GM04504 (cell line): Measurements from ENCODE around the gene MFGE8.

Experiments used
- DNase-seq: peaks from one replicate; pipeline ENCODE4 v3.0.0-alpha.2; 2012; ENCODE audit warnings: low read depth

MFGE8 gene

DNA sequence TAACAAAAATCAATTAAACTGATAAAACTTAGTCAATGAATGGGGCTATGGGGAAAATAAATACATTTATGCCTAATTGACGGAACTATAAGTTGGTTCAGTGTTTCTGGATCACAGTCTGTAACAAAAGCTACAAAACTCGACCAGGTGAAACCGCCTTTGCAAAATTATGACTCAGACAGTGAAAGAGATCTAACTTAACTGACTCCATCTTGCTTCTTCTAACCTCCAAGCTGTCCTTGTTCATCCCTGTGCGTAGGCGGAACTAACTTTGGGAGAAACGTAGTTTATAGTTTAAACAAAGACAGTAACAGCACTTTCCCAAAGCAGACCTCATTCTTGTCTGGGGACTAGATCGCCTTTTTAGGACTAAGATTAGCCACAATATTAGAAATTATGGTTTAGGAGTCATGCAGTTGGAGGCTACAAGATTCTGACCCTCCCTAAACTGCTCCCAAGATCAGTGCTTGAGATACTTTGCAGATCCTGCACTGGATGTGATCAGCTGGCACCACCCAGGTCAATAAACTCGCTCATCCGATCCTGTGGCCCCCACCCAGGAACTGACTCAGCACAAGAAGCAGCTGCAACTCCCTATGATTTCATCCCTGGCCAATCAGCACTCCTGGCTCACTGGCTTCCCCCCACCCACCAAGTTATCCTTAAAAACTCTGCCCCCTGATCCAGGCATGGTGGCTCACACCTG, 7.2 kb upstream of the MFGE8 start:
- DNase-seq, result peak; percentile 58

DNA sequence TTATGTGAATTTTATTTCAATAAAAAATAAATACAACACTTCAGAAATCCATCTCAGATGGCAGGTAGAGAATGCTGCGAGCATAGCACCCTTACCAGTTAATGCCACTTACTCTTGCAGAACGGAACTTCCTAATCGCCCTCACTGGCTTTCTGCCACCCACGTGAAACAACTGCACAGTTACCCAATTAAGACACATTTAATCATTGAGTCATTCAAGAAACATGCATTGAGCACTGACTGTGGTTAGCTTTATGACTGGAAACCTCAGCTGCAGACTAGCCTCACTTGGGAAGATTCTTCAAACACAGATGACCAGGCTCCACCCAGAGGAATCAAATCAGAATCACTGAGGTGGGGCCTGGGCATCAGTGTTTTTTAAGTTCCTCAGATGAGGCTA, 5.6 kb upstream of the MFGE8 start:
- DNase-seq, result peak; percentile 97

DNA sequence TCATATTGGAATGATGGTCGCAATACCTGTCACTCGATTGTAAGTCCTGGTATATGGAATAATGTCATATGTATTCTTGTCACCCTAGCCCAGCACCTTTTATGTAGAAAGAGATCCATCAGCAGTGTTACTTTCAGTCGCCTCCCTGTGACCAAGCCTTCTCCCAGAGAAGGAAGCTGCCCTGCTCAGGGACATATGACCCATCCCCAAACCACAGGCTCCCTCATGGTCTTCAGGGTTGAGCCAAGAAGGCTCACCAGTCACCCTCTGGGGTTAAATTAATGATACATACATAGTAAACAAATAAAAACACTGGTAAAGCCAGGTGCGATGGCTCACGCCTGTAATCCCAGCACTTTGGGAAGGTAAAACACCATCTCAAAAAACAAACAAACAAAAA, 4.6 kb upstream of the MFGE8 start:
- no peak for DNase-seq

DNA sequence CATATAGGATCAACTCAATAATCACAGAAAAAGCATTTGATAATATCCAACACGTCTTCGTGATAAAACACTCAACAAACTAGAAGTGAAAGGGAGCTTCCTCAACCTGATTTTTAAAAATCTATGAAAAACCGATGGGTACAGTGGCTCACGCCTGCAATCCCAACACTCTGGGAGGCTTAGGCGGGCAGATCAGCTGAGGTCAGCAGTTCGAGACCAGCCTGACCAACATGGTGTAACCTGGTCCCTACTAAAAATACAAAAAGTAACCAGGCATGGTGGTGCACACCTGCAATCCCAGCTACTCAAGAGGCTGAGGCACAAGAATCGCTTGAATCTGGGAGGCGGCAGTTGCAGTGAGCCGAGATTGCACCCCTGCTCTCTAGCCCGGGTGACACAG, 2.2 kb upstream of the MFGE8 start:
- DNase-seq, result no peak

DNA sequence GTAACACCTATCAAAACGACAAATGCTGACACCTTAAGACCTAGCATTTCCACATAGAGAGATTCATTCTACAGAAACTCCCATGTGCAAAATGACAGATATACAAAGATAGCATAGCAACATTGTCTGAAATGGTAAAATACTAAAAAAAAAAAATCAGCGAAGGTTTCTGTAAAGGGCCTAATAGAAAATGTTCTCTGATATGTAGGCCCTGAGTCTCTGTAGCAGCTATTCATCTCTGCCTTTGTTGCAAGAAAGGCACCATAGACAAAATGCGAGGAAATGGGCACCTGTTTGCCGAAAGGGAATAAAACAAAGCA, 631 bp upstream of the MFGE8 start:
- DNase-seq, result no peak

DNA sequence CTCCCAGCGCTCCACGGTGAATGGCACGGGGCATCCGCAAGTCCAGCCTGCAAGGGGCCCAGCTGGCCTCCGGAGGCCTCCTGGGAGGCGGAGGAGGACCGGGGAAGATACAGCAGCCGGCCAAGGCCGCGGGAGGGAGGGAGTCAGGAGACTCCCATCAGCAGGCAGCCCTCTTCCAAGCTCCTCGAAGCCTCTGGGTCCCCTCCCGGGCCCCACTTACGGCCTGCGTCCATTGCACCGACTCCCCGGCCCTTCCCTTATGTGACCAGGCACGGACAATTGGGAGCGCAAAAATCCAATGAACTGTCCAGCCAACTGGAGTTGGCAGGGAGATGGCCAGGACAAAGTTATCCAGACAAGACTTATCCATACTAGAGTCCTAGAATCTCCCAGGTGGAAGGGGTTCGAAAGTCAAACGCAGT, 668 bp downstream of the MFGE8 start:
- DNase-seq, result no peak

DNA sequence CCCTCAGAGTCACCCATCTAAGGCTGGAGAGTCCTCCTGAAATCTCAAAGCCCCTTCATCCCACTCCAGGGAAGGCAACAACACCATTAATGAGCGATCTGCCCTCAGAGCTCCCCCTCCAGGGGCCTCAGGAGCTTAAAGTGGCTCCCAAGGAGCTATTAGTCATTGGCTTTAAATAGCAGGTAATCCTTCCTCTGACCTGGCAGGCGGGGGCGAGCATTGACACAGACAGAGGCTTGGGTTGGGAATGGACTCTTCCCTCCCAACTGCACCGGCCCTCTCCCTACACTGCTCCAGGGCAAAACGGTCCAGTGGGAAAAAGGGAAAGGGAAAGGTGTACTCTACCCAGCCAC, 1.4 kb downstream of the MFGE8 start:
- DNase-seq, result no peak

DNA sequence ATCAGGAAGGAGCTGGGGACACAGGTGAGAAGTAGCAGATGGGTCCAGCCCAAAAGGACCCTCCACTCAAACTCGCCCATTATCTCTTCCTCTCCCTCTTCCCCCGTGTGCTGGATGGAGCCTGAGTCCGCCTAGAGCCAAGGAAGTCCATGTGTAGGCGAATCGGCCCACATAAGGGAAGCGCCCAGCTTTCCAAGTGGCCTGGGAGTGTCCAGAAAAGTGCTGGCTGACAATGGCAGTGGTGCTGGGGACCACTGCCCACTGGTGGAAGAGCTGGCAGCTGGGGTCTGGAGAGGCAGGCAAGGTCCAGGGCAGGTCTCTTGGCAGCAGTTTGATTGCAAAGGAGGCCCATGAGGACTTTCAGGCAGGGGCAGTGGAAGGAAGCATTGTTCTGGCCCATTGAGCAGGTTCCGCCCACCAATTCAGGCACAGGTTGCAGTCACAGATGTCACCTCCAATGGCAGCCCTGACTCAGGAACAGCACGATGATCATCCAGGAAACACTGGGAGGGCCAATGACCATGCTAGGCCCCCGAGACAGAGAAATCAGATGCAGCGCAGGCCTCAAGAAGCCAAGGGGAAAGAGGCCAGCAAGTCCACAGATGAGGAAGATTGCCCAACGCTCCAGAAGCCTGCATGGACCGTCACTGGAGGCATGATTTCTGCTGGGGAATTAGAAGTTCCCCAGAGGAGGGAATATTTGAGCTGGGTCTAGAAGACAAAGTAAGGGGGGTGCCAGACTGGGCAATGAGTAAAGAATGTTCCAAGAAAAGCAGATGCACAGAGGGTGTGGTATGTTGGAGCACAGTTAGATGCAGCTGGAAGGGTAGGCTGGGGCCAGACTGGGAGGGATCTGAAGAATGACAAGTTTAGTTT, 3.0 kb downstream of the MFGE8 start:
- DNase-seq, result no peak

DNA sequence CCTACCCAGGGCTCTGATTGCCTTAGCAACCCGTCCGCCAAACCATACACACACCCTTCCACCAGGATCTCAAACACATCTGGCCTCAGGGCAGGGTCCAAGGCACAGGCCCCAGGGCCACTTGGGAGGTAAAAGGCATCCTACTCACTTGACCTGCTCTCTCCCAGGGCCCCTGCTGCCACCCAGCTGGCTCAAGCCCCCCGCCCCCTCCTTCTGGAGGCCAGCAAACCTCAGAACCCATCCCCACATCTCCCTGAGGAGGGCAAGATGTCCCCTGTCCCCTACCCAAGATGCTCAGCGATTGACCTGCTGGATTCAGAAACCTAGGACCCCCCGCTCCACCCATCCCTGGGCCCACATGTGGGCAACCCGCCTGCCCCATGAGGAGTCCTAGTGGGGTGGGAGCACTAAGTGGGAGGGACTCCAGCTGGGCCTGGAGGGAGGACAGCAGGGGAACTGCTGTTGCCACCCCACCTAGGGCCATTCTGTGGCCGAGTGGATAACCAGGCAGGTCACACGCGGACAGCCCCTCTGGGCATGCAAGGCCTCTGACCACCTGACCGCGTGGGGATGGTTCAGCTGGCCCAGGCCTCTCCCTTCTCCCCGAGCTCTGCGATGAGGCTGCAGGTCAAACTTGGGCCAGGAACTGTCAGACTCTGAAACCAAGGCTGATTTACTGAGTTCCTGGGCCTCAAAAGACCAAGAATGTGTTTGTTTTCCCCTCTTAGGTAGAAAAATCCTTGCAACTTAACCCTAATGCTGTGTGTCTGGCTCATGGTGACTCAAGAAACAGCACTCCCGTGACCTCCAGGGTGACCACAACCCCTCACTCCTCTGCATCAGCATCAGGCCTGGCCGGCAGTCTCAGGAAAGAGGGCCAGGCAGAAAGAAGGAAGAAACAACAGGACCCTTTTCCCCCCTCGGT, 4.2 kb downstream of the MFGE8 start:
- no peak for DNase-seq

DNA sequence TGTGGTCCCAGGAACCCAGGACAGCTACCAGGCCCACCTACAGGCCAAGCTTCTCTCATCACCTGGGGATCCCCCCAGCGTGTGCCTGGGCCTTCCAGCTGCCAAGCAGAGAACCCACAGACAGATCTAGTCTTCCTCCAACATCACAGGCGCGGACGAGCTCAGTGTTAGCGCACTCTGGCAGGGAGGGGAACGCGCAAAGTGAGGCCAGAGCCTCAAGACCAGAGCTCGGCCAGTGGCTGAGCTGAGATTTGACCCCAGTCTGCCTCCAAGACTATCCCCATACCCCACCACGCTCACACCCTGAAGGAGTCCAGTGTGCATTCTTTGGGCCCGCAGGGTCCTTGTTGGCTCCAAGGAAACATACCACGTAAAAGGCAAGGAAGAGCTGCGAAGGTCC, 5.1 kb downstream of the MFGE8 start:
- no peak for DNase-seq

DNA sequence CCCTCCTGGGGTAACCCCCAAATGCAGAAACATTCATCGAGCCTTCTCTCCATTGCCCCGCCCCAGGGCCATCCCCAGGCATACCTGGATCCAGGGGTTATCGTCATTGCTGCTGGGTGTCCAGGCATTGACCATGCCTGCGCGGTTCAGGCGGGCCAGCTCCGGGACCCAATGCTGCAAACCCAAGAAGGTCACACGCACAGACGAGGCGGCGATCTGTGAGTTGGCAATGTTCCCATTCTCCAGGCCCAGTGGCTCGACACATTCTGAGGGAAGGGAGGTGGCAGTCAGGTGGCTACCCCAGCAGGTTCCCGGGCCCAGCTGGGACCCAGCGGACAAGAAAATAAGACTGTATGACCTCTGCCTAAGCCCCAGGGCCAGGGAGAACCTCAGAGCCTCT, 6.1 kb downstream of the MFGE8 start:
- no peak for DNase-seq

DNA sequence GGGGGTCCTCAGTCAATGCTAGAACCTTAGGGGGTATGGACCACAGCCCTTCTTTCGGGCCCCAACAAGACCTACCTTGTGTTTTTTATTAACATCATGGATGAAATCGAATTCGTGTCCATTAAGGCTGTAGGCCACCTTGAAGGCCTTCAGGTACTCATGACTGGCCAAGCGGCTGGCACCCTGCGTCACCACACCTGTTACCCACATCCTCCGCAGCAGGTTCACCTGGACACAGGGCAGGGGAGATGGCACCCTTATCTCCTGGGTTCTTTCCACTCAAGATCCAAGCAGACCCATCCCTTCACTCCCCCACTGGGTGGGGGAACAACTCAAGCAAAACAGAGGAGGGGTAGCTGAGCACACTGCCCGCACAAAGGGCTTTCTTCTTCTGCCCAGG, 6.6 kb downstream of the MFGE8 start:
- no peak for DNase-seq

DNA sequence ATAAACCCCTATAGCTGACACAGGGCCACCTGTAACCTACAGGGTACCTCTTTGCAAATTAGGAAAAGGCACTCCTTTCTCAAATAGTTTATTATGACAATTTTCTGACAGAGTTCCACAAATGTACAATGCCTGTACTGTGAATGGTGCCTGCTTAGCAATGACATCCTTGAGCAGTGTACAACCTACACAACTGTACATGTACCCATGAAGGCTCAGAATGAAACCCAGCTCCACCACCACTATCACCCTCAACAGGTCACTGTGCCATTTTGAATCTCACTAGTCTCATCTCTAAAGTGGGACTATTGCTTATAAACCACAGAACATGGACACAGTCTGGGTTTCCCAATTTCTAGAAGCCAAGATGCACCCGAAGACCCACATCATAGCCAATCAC, 7.0 kb downstream of the MFGE8 start:
- DNase-seq, result no peak

DNA sequence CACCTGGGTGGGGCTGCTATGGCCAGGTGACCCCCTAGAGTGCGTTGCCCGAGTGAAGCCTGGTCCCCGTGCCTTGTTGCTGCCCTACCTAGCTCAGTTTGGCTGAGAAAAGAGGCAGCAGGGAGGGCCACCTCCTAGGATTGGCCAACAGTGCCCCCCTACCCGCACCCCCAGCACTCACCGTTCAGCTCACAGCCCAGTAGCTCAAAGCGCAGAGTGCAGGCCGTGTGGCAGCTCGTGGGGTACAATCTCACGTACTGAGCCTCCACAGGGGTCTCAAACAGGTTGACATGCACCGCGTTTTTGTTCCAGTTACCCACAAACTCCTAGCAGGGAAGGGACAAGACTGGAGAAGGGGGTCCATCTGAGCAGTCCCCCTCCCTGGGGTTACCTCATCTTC, 7.6 kb downstream of the MFGE8 start:
- no peak for DNase-seq

DNA sequence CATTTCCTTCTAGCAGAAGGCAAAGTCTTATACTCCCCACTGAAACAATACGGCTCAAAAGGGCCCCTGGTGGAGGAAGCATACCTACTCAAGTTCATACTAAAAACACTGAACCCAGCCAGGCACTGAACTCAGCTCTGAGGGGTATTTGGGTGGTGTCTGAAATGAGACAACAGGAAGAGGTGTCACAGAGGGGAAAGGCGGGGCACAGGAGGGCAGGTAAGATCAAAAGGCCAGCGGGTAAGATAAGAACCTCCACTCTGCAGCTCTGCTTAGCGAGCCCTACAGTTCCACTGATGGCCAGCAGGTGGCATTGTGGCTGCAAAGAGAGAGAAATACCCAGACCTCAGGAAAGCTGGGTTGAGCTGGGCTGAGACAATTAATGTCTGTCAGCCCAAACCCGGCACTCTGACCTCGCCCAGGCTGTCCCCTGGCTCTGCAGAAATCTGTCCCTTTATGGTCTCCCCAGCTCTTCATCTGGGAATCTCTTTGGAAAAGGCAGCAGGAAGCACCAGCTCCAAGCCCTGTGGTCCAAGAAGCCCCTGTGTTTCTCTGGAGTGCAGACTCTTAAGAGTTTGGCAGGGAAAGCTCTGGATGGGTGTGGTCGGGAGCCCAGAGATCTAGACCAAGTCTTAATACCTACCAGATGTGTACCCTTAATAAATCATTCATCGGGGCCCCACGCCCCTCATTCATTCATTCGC, 8.4 kb downstream of the MFGE8 start:
- DNase-seq, result peak; percentile 69

DNA sequence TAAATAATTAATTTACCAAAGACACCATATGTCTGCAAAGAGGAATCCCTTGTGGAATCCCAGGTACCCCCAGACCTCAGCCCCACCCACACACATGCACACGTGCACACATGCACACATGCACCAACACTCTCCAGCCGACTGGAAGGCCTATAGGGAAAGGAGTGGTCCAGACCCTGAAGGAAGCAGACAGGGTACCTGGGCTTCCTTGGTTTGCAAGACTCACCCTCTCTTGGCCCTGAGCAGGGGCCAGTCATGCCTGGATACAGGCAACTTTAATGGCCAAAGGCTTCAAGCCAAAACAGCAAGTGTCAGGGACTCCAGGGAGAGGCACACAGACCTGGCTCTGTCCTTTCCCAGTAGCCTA, 8.9 kb downstream of the MFGE8 start:
- no peak for DNase-seq

DNA sequence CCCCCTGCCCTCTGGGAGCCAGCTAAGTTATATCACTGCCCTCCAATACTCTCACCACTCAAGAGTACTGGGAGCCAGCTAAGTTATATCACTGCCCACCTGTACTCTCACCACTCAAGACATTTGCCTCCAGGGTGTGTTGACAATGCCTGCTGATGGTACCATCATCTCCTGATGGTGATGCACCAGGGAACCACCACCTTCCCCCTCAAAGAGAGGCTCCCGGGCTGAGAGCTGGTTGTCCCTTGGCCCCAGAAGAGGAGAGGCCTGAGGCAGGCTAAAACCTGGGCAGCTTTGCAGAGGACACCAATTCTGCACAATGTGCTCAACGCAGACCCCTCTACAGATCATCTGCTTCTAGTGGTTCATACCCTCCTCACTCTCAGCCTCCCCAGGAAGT, 10.3 kb downstream of the MFGE8 start:
- no peak for DNase-seq

DNA sequence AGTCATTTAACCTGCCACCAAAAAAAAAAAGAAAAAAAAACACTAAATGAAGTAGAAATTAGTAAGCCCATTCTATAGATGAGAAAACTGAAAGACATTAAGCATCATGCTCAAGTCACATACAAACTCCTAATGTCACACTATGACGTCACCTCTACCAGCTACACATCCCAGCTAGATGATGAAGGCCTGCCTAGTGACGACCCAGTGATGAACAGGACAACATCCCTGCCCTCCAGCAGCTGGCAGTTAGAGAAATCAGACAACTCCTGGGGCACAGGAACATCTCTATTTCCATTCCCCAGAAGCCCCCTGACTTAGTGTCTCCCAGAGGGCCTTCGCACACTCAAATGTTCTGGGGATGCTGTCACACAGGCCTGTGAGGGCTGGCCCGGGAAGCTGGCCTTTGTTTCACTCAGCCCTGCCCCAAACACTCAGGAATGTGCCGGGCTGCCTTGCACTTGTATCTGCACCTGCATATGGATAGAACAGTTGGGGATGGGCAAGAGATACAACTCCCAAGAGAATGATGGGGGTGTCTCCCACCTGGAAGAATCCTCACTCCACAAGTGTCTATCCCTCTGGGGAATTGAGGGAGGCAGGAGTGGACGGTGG, 10.9 kb downstream of the MFGE8 start:
- no peak for DNase-seq

DNA sequence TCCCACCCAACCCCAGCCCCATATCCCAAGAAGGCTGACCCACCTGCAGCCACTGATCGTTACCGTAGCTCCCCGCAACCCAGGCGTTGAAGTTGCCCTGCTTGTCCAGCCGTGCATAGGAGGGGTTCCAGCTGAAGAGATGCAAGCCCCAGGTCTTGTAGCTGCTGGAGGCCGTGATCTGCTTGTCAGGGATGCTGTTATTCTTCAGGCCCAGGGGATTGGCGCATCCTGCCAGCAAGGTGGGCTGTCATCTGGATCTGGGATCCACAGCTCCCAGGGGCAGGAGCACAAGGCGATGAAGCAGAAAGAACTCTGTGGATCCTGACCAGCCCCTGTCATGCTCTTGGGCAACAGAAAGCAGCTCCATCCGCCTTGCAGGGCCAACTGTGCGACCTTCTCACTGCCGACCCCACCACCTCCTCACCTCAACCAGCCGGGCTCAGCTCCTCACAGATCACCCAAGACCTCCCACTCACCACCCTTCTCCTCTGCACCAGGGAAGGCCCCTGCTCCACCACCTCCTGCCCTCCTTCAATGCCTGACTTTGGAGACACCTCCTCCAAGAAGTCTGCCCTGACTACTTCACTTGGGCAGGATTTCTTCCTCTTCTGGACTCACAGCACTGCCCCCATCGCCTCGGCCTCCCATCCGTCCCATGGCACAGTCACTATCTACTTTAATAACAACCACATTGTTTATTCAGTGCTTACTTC, 11.5 kb downstream of the MFGE8 start:
- DNase-seq, result no peak

DNA sequence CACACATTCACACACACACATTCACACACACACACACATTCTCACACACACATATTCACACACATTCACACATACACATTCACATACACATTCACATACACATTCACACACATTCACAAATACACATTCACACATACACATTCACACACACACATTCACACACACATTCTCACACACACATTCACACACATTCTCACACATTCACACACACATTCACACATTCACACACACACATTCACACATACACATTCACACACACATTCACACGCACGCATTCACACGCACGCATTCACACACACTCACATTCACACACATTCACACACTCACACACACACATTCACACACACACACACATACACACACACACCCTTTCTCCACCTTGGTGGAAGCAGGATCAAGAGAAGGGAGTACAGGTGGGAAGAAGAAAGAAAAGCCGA, 12.2 kb downstream of the MFGE8 start:
- no peak for DNase-seq
